BE2C (cell line): ENCODE results near the gene ARMH4.

Experiments
- DNase-seq: peaks from one replicate; pipeline ENCODE4 v3.0.0-alpha.2; 2020
- H3K27me3 ChIP-seq: fragments of 250-450 bp; sonication (Bioruptor Pico); 2 replicates; pipeline ENCODE4 v1.5.1; 2020; ENCODE audit warnings: mild to moderate bottlenecking
- H3K36me3 ChIP-seq: fragments of 250-450 bp; sonication (Bioruptor Pico); 2 replicates; pipeline ENCODE4 v1.5.1; 2020; ENCODE audit warnings: mild to moderate bottlenecking
- H3K4me1 ChIP-seq: fragments of 250-450 bp; sonication (Bioruptor Pico); 2 replicates; pipeline ENCODE4 v1.5.1; 2020
- H3K4me3 ChIP-seq: 2 replicates; pipeline ENCODE4 v1.5.1; 2011; ENCODE audit warnings: low read depth, low read length
- H3K9me3 ChIP-seq: fragments of 250-450 bp; sonication (Bioruptor Pico); 2 replicates; pipeline ENCODE4 v1.5.1; 2020
- TF ChIP-seq, protein P1 (sequence below): IDR thresholded peaks from 2 replicates; pipeline ENCODE4 v1.5.1; 2012; ENCODE audit warnings: mild to moderate bottlenecking, low read depth, low read length

ARMH4 gene

GRCh38 chr14:57987596-57988300, 164.3 kb downstream of the ARMH4 start:
- TF ChIP-seq, protein P1, sequence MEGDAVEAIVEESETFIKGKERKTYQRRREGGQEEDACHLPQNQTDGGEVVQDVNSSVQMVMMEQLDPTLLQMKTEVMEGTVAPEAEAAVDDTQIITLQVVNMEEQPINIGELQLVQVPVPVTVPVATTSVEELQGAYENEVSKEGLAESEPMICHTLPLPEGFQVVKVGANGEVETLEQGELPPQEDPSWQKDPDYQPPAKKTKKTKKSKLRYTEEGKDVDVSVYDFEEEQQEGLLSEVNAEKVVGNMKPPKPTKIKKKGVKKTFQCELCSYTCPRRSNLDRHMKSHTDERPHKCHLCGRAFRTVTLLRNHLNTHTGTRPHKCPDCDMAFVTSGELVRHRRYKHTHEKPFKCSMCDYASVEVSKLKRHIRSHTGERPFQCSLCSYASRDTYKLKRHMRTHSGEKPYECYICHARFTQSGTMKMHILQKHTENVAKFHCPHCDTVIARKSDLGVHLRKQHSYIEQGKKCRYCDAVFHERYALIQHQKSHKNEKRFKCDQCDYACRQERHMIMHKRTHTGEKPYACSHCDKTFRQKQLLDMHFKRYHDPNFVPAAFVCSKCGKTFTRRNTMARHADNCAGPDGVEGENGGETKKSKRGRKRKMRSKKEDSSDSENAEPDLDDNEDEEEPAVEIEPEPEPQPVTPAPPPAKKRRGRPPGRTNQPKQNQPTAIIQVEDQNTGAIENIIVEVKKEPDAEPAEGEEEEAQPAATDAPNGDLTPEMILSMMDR = no peak
- 0 out of 2 replicates have a peak, but pooled peaks cover 10% of the 10 kb centered on the region for H3K27me3 ChIP-seq
- no peaks in the 10 kb centered on the region for H3K4me1 ChIP-seq
- no peaks in the 10 kb centered on the region for H3K9me3 ChIP-seq
- DNase-seq = no peak
- no peak overlapping the region for H3K4me3 ChIP-seq
- no peaks in the 10 kb centered on the region for H3K36me3 ChIP-seq

GRCh38 chr14:57987051-57987450, 165.0 kb downstream of the ARMH4 start:
- Histone ChIP-seq H3K36me3 (no peaks in the 10 kb centered on the region), H3K9me3 (no peaks in the 10 kb centered on the region), H3K4me3 (no peak overlapping the region), H3K27me3 (0 out of 2 replicates have a peak, but pooled peaks cover 10% of the 10 kb centered on the region), H3K4me1 (no peaks in the 10 kb centered on the region)
- no peak for DNase-seq
- TF ChIP-seq, protein P1 = no peak

GRCh38 chr14:57982804-57983634, 169.0 kb downstream of the ARMH4 start:
- H3K27me3 ChIP-seq = 0 out of 2 replicates have a peak, but pooled peaks cover 10% of the 10 kb centered on the region

DNA sequence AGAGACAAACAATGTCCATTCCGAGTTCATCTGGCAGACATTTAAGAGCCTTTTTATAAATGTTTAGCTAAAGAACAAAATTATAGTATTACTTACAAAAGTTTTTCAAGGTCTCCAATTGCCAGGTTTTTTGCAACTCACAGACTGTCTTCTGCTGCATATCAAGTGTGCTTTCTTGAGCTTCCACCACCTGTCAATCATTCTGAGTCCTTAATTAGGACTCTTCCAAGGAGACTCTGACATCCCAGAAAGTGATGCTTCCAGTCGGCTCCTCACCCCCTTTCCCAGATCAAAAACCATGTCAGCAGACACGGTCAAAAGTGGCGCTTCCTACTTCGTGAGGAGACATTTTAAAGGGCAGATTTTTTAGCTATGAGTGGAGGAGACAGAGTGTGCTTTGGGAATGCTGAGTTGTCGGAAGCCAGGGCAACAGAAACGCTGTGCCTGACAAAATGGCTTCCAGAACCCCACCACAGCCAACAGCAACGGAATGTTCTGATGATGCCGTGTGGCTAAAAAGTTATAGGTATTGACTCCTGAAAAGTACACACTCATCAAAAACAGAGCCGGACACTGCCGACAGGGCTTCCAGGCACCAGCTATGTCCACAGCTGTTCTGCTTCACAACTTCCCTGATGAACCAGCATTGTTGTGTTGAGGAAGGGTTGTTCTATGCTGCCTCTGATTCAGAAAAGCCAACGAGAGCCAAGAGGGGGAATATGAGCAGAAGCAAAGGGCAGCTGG, 170.0 kb downstream of the ARMH4 start:
- no peak overlapping the region for H3K4me3 ChIP-seq
- DNase-seq = no peak
- TF ChIP-seq, protein P1 = no peak
- H3K4me1 ChIP-seq = no peaks in the 10 kb centered on the region
- H3K27me3 ChIP-seq = 0 out of 2 replicates have a peak, but pooled peaks cover 10% of the 10 kb centered on the region
- H3K9me3 ChIP-seq = no peaks in the 10 kb centered on the region
- no peaks in the 10 kb centered on the region for H3K36me3 ChIP-seq

More at GRCh38 chr14:57982804-57983634, 169.0 kb downstream of the ARMH4 start:
- DNase-seq = peak; percentile 36
- H3K9me3 ChIP-seq = no peaks in the 10 kb centered on the region
- H3K4me3 ChIP-seq = no peak overlapping the region
- TF ChIP-seq, protein P1 = no peak
- H3K4me1 ChIP-seq = no peaks in the 10 kb centered on the region
- H3K36me3 ChIP-seq = no peaks in the 10 kb centered on the region

GRCh38 chr14:57979376-57980048, 172.5 kb downstream of the ARMH4 start:
- H3K4me3 ChIP-seq = no peak overlapping the region
- H3K9me3 ChIP-seq = no peaks in the 10 kb centered on the region
- H3K36me3 ChIP-seq = no peaks in the 10 kb centered on the region
- H3K27me3 ChIP-seq = 0 out of 2 replicates have a peak, but pooled peaks cover under 1% of the 10 kb centered on the region
- DNase-seq = no peak
- TF ChIP-seq, protein P1 = no peak
- H3K4me1 ChIP-seq = no peaks in the 10 kb centered on the region
